GM21528 (cell line): ENCODE measurements around the gene IL17REL.

Experiments used
- ATAC-seq: cut with Tn5 transposase; IDR thresholded peaks from one replicate; pipeline ENCODE4 v1.9.1; 2021; ENCODE audit warnings: mild to moderate bottlenecking, moderate library complexity; ENCODE audit not compliant: unreplicated experiment, low FRiP score

IL17REL gene

GRCh38 chr22:50012211-50013181, at the start of gene IL17REL:
Gene IL17REL, minus strand, starts transcription at chr22:50012765. Its CDS starts 119 bp downstream, at chr22:50012646.
- ATAC-seq, result no peak

DNA sequence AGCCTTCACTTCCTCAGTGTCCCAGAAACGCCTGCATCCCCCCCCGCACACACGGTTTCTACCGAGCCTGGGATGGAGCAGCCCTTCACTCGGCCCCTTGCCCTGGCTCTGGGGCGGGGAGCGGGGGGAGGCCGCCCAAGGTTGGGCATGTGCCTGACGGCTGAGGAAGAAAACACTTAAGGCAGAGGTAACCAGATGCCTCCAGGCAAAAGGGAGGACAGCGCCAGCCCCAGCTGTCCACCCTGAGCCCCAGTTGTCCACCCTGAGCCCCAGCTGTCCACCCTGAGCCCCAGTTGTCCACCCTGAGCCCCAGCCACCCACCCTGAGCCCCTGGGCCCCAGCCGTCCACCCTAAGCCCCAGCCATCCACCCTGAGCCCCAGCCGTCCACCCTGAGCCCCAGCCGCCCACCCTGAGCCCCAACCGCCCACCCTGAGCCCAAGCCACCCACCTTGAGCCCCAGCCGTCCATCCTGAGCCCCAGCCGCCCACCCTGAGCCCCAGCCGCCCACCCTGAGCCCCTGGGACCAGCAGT, 49.3 kb upstream of the IL17REL start:
- ATAC-seq, result no peak

DNA sequence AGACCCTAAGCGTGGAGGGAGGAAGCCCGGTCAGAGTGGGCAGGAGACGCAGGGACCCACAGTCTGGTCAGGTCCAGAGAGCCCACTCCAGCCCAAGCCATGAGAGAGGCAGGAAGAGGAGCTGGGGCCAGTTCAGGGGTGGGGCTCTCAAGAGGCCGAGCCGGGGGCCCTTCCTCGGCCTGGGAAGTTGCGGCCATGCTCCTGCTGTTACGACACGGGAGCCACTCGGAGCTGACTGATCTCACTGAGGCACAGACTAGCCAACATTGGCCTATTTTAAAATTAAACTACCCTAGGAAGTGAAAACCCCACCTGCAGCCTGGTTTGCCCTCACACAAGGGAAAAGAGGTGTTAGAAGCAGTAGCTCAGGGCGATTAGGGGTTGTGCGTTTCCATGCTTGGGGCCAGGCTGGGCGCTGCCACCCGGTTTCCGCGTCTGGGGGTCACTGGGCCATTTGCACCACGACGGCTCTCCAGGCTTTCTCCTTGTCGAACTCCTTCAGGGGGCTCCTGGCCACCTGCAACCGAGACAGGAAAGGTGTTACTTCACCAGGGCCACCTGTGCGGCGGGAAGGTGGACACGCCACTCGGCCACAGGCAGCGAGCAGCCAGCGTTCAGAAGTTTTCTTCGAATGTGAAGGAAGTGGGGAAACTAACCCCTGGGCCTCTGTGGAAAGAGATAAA, 48.7 kb upstream of the IL17REL start:
- no peak for ATAC-seq

DNA sequence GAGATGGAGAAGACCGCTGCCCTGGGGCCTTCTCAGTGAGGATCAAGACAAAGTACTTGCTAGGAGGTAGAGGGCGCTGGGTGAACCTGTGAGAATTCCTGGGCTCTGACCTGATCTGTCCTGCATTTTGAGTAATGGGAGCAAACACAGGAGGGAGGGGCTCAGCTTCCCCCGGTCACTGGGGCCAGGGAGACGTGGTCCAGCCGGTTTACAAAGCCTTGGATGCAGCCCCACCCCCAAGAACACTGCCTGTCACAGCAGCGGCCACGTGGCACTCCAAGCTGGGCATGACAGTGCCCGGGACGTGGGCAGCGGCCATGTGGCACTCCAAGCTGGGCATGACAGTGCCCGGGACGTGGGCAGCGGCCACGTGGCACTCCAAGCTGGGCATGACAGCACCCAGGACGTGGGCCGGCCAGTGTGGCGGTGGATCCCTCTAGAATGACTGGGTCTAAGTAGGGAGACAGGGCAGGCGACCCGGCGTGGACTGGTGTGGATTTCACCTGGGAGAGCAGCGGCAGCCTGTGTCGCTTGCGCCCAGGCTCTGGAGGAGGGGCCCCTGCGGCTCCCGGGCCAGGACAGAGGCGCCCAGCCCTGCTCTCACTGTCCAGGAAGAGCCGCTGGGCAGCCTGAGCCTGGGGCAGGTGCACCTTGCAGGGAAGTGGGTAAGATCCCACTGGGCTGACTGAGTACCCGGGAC, 48.0 kb upstream of the IL17REL start:
- no peak for ATAC-seq

- ATAC-seq, result no peak
Observed at GRCh38 chr22:50059881-50060262, 47.3 kb upstream of the IL17REL start.

DNA sequence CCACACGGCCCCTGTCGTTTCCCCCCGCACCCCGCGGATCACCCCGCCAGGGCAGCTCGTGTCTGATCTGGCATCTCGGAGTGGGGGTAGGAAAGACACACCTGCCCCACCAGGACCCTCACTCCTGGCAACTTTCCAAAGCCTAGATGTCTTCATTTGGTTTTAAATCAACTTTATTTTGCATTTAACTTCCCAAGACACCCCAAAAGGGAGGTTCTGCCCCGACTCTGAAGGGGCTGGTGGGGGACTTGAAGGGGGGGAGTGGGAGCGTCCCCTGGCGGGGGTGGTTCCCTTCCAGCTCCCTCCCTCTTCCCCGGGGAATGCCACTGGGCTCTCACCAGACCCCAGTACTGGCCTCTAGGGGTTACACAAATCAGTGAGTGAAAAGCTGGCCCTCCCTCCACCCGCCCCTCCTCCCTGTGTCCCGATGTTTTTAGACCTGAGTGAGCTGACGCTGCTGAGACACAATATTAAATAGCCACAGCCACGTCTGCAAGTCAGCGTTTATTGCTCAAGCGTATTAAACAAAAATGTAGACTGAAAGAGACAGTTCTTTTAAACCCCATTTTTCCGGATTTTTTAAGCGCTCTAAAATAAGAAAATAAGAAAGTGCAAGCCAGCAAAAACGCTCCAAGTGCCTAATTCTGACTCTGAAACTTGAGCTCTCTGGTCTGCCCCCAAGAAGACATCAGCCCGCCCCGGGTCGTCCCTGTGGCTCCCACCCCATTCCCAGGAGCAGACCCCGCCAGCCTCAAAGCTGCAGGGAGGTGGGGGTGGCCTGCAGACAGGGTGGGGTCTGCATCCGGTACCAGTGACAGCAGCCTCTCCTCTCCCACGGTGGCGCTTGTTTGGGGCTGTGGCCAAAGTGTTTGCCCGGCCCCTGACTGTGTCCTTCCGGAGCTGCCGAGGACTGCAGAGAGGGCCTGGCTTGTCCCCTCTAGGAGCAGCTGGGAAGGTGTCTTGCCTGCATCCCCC, 46.6 kb upstream of the IL17REL start:
- no peak for ATAC-seq

DNA sequence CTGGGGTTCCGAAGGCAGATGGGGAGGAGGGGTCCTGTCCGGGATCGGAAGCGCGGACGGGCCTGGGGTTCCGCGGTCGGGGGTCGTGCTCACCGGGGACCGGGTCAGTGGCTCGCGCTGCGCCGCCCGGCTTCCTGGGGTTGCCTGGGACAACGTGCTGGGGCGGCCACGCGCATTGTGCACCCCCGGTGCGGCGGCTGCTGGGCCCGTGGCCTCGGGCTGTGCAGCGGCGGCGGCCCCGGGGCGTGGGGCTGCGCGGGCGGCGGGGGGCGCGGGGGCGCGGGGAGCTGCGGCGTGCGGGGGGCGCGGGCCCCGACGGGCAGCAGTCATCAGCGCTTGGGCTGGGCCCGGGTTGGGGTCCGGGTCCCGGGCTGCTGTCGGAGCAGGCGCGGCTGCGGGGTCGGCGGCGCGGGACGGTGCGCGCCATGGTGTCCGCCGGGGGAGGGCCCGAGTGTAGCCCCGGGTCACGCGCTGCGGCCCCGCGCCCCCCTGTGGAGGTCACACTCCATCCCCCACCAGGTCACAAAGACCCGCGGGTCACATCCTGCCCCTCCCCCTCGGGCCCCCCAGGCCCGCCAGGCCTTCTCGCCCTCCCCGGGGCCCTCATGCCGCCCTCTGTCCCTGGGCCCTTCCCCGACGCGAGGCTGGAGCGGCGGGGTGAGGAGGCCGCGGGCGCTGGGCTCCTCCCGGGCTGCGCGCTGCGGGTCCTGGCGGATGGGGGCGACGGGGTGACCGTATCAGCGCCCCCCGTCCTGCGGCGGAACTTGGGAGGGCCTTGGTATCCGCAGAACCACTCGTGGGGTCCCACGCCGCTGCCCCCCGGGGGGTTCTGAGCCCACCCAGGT, 45.7 kb upstream of the IL17REL start, which contains the start of gene TTLL8:
TSS of gene TTLL8 (minus strand) at position 238 of the 845 bp plus-strand sequence.
- ATAC-seq, result no peak

GRCh38 chr22:50057278-50058060, 44.9 kb upstream of the IL17REL start:
- ATAC-seq, result no peak

- ATAC-seq, result no peak
Observed at GRCh38 chr22:50056214-50056972, 43.8 kb upstream of the IL17REL start.

DNA sequence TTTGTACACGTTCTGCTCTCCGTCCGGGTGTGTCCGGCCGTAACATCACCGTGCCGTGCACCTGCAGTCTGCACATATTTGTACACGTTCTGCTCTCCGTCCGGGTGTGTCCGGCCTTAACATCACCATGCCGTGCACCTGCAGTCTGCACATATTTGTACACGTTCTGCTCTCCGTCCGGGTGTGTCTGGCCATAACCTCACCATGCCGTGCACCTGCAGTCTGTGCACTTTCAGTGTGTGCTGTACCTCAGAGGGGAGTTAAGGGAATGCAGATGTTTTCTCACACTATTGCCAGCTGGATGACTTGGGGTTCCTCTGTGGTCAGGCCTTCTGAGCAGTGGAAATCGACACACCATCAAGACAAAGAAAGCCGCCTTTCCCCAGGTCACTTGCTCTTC, 41.3 kb upstream of the IL17REL start:
- no peak for ATAC-seq

DNA sequence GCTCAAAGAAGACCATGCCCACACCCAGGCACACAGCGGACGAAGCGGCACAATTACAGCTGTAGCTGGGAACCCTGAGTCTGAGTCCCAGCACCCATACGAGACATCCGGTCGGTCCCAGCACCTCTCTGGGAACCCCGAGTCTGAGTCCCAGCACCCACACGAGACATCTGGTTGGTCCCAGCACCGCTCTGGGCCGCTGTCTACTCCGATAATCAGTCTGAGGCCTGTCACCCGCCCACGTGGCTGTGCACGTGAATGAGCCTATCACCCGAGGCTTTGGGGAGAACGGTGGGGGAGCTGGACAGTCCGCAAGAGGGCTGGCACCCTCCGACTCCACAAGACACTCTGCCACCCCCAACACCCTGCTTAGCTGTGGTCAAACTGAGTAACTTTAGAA, 39.4 kb upstream of the IL17REL start:
- no peak for ATAC-seq

DNA sequence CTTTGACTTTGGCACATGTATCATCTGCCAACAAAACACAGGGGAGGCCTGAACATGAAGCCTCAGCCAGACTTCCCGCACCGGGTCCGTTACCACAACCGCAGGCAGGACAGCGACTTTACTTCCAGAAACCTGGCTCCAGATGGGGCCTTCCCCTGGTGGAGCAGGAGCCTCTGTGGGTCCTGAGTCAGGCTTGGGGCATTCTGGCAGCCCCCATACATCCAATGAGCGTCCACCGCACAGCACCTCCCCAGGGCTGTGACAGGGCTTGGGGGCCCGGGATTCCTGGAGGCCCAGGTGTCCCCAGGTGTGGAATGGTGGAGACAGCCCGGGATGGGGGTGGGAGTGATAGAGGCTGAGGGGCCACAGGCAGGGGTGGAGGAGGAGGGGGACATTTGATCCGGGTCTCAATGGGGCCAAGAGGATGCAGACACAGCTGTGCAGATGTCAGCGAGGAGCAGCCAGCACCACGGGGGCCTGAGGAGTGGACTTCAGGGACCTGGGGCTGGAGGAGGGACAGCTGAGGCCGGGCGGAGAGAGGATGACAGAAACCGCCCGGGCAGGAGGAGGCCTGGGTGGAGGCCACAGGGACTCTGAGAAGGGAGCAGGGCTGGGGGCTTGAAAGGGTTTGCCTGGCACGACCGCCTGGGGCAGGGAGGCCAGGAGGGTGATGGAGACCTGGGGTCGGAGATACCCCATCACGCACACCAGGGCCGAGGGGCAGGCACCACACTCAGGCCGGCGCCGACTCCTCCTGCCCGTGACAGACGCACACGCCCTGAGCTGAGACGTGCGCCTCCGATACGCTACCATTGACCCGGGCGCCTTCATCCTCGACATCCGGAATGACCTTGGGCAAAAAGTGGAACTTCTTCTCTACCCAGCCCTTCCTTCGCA, 37.0 kb upstream of the IL17REL start:
- no peak for ATAC-seq

GRCh38 chr22:50048836-50049235, 36.3 kb upstream of the IL17REL start:
- no peak for ATAC-seq

GRCh38 chr22:50048061-50048765, 35.6 kb upstream of the IL17REL start:
- ATAC-seq, result no peak

GRCh38 chr22:50047346-50047745, 34.8 kb upstream of the IL17REL start:
- no peak for ATAC-seq
